Cardiac fibroblast (primary cell): ENCODE results near the gene DUSP10.
A peak's percentile ranks its signal among the peaks of the same experiment; 100 is the strongest.

ENCODE experiments used
- DNase-seq, 2 donors: peaks; one replicate each; pipeline versions ENCODE4 v3.0.0 to v3.0.0-alpha.2; 2010; ENCODE audit warnings: low read depth in 2 of 2
- H3K4me3 ChIP-seq, 2 donors: replicated peaks in 1 of 2; 1 replicate in 1 of 2; 2 replicates in 1 of 2; pipeline ENCODE4 v1.5.1; 2011; ENCODE audit warnings: low read depth in 2 of 2, low read length in 2 of 2, mild to moderate bottlenecking in 2 of 2, moderate library complexity in 1 of 2
- TF ChIP-seq, protein P1 (sequence below): IDR thresholded peaks from one replicate; pipeline ENCODE4 v1.5.1; 2011; ENCODE audit warnings: low read depth, mild to moderate bottlenecking, low read length, inconsistent platforms

Gene DUSP10

DNA sequence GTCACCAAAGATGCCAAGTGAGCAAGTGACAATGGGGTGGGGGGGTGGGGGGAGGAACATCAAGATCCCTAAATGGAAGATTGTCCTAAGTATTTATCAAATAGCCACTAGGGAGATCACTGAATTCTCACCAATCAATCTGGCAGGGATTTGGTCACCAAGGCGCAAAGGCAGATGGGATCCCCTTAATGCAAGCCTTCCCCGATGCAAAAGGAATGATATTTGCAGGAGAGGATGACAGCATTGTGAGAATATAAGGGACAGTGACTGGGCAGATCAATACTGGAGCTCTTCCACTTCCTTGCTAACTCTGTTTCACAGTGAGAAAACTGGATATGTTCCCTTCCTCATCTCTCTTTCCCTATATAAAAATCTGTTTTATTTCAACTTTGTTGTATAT, 40.9 kb downstream of the DUSP10 start:
- TF ChIP-seq, protein P1, sequence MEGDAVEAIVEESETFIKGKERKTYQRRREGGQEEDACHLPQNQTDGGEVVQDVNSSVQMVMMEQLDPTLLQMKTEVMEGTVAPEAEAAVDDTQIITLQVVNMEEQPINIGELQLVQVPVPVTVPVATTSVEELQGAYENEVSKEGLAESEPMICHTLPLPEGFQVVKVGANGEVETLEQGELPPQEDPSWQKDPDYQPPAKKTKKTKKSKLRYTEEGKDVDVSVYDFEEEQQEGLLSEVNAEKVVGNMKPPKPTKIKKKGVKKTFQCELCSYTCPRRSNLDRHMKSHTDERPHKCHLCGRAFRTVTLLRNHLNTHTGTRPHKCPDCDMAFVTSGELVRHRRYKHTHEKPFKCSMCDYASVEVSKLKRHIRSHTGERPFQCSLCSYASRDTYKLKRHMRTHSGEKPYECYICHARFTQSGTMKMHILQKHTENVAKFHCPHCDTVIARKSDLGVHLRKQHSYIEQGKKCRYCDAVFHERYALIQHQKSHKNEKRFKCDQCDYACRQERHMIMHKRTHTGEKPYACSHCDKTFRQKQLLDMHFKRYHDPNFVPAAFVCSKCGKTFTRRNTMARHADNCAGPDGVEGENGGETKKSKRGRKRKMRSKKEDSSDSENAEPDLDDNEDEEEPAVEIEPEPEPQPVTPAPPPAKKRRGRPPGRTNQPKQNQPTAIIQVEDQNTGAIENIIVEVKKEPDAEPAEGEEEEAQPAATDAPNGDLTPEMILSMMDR = no peak

DNA sequence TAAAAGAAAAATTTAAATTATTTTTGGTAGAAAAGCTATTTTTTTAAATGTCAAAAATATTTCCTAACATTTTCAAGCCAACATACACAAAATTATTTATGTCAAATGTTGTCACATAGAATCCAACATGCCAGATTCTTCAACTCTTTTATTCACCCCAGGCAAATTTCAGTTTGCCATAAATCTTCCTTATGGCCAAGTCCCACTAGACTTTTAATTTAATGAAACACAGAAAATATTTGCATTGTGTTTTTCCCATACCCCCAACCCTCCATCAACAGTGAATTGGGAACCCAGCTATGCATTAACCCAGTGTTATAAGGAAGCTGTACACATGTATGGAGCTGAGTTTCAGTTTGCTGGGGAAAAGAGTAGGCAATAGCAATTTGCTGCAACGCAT, 41.4 kb downstream of the DUSP10 start:
- DNase-seq = no peak
- TF ChIP-seq, protein P1 = no peak

More for the DNA sequence above, 40.9 kb downstream of the DUSP10 start:
- DNase-seq = no peak
- H3K4me3 ChIP-seq = no peak overlapping the region

DNA sequence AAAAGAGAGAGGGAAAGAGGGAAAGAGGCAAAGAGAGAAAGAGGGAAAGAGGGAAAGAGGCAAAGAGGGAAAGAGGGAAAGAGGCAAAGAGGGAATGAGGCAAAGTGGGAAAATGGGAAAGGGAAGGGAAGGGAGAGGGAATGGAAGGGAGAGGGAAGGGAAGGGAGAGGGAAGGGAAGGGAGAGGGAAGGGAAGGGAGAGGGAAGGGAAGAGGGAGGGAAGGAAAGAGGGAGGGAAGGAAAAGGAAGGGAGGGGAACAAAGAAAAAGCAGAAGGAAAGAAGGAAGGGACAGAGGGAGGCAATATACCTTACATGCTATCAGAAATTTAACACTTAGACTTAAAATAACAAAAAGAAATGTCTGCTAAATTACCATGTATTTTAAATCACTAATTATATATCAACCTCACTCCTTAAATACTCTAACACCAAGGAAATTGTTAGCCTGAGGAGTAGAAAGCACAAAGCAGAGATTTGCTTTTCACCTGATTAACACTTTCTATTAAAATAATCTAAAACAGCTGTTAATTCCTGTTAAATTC, 41.8 kb downstream of the DUSP10 start:
- DNase-seq = no peak
- TF ChIP-seq, protein P1 = no peak

More for the DNA sequence above, 41.4 kb downstream of the DUSP10 start:
- no peak overlapping the region for H3K4me3 ChIP-seq

DNA sequence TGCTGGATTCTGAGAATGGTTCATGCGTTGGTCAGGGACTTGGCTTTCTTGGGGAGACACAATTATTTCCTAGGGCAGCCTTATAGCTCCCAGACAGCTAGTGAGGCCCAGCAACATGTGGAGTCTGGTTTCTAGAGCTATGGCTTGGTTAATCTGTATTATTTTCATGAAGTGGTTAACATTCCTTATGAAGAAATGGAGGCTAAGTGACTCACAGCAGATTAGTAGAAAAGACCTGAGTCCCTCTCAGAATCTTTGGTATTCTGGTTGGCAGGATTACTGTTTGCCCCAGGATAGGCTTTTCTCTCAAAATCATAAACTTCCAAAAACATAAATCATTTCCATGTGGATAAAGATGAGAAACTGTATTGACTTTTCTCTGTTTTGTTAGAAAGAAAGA, 42.3 kb downstream of the DUSP10 start:
- DNase-seq = peak; percentile 14 to 22
- H3K4me3 ChIP-seq = no peak overlapping the region
- TF ChIP-seq, protein P1 = no peak

More for the DNA sequence above, 41.8 kb downstream of the DUSP10 start:
- H3K4me3 ChIP-seq = no peak overlapping the region

DNA sequence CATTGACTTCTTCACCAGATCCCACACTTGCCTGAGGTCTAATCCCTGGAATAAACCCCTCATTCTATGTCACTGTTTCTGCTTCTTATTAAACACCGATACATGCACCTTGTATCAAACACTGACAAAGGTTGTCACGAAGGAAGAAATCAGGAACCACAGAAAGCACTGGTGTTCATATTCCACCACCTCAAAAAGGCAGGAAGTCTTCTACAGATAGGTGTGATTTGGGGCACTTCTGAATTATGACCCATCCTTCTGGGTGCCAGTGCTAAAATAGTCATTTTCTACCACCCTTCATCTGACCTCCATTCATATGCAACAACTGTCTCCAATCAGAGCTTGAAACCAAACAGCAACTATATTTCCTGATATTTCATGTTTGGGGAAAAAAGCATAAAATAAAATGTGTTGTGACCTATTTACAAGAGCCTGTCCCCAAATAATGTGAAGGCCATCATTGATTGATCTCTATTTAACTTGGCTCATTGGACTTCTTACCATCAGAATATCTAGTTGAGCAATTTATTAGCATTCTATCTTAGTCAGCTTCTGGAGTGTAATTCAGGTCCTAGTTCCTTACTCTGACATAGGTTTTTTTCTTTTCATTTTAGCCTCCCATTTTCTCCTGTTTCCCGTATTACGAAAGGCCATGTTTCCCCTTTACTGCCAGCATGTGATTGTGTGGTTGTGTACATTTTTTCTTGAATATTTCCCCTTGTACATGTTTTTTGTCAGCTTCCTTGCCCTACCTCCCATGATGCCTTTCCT, 43.1 kb downstream of the DUSP10 start:
- H3K4me3 ChIP-seq = no peak overlapping the region
- TF ChIP-seq, protein P1 = no peak
- peak in 1 of 2 donors; percentile 6 for DNase-seq

DNA sequence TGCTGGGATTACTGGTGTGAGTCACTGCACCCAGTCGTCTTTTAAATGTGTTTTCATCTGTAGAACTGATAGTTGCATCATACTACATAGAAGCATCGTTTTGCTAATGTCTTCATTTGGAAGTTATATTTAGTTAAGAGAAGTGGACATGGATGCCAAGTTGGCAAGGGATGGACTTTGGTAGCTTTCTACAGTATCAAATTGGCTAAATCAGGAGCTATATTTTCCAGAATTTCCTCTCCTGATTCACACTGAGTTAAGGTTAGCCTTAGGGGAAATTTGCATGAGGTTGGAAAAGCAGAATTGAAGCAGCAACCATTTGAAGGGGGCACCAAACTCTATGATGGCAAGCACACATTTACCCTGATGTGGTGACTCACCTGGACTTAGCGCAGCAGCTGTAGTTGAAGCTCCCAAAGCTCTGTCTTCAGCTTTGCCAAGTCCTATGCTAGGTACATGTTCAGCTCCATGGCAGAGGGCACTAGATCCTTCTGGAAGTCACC, 43.9 kb downstream of the DUSP10 start:
- no peak overlapping the region for H3K4me3 ChIP-seq
- TF ChIP-seq, protein P1 = no peak
- DNase-seq = peak; percentile 35 to 40
